OCI-LY7 (cell line): ENCODE measurements around the gene MOK. TPM values are rescaled to one million over a fixed set of nuclear protein-coding genes. Genes with fewer than 3 reads are reported as not detected.

Experiments used
- BruUV-seq: library from RNA; stranded (reverse); fragments of 400-500 nt; replicated peaks from 2 replicates; lab custom pipeline; 2021; lab: Mats Ljungman, UMichigan
- CTCF ChIA-PET: fragments of 300-600 bp; sonication (Branson Sonifier 250); formaldehyde crosslinking; loops from one replicate; lab custom pipeline; 2022; ENCODE audit warnings: antibody characterized with exemption; ENCODE audit not compliant: unreplicated experiment; lab: Charles Lee
- POLR2A ChIA-PET: fragments of 300-600 bp; sonication (Branson Sonifier 250); formaldehyde crosslinking; loops from one replicate; lab custom pipeline; 2022; ENCODE audit warnings: antibody characterized with exemption; lab: Charles Lee
- DNase-seq: peaks from one replicate; pipeline ENCODE4 v3.0.0-alpha.2; 2015; ENCODE audit warnings: low spot score
- H2AFZ ChIP-seq: fragments of 200-600 bp; sonication (generic), shearing (Covaris generic); 2 replicates; pipeline ENCODE4 v1.6.1; 2014; ENCODE audit warnings: mild to moderate bottlenecking, antibody characterized with exemption, low read length, moderate library complexity
- H3K27ac ChIP-seq: fragments of 200-600 bp; sonication (generic); 2 replicates; pipeline ENCODE4 v1.5.1; 2014; ENCODE audit warnings: mixed run types, low read depth, mild to moderate bottlenecking, moderate library complexity, low read length, inconsistent platforms; ENCODE audit not compliant: poor library complexity, severe bottlenecking
- H3K36me3 ChIP-seq: fragments of 200-600 bp; sonication (generic); 2 replicates; pipeline ENCODE4 v1.6.1; 2014; ENCODE audit warnings: mild to moderate bottlenecking, antibody characterized with exemption, low read length, moderate library complexity, mixed read lengths; ENCODE audit not compliant: insufficient read depth
- H3K4me1 ChIP-seq: fragments of 200-600 bp; sonication (generic); 2 replicates; pipeline ENCODE4 v1.5.1; 2014; ENCODE audit warnings: mild to moderate bottlenecking, low read length; ENCODE audit not compliant: insufficient read depth, poor library complexity, severe bottlenecking
- H3K4me2 ChIP-seq: fragments of 200-600 bp; sonication (generic); 2 replicates; pipeline ENCODE4 v1.6.1; 2014; ENCODE audit warnings: mild to moderate bottlenecking, low read length
- H3K4me3 ChIP-seq: fragments of 200-600 bp; sonication (generic); 2 replicates; pipeline ENCODE4 v1.5.1; 2014; ENCODE audit warnings: mild to moderate bottlenecking, low read depth, low read length; ENCODE audit not compliant: poor library complexity, severe bottlenecking
- H3K79me2 ChIP-seq: fragments of 200-600 bp; sonication (generic); 2 replicates; pipeline ENCODE4 v1.6.1; 2016; ENCODE audit warnings: low read depth, mild to moderate bottlenecking, low read length, moderate library complexity, mixed read lengths; ENCODE audit not compliant: insufficient read depth
- H3K9me2 ChIP-seq: fragments of 200-600 bp; sonication (generic); 2 replicates; pipeline ENCODE4 v1.6.1; 2016; ENCODE audit warnings: mild to moderate bottlenecking, low read length, mixed read lengths; ENCODE audit not compliant: insufficient read depth
- H3K9me3 ChIP-seq: fragments of 200-600 bp; sonication (generic); 2 replicates; pipeline ENCODE4 v1.6.1; 2014; ENCODE audit warnings: mild to moderate bottlenecking, mixed run types, low read length, mixed read lengths
- H4K20me1 ChIP-seq: fragments of 200-600 bp; sonication (generic); 2 replicates; pipeline ENCODE4 v1.6.1; 2014; ENCODE audit warnings: mild to moderate bottlenecking, antibody characterized with exemption, low read length, moderate library complexity, mixed read lengths; ENCODE audit not compliant: insufficient read depth
- CTCF ChIP-seq: fragments of 200-600 bp; sonication (generic); conservative IDR thresholded peaks from 2 replicates; pipeline ENCODE4 v1.5.1; 2014; ENCODE audit warnings: mild to moderate bottlenecking, antibody characterized with exemption, low read length, moderate library complexity, mixed read lengths
- EZH2phosphoT487 ChIP-seq: fragments of 200-600 bp; sonication (generic); IDR thresholded peaks from 2 replicates; pipeline ENCODE4 v1.6.1; 2018; ENCODE audit warnings: low read depth, borderline replicate concordance, mild to moderate bottlenecking, mixed run types, antibody characterized with exemption, low read length, moderate library complexity, mixed read lengths
- intact Hi-C: fragments of 100-400 bp; cut with micrococcal nuclease; formaldehyde crosslinking; loops from one replicate; pipeline ENCODE4 v1.10.0; 2022; ENCODE audit not compliant: unreplicated experiment
- total RNA-seq, 2 experiments: library from RNA; depleted of rRNA in 1 of 2; stranded (reverse); fragments of >200 nt in 1 of 2; shearing (Covaris generic) in 1 of 2; gene quantifications; 2 replicates each; pipeline ENCODE4 v1.2.3, GENCODE V29; 2014 to 2022

MOK gene
- total RNA-seq, 2 experiments from 2014 or later = 2.2 to 4.0 TPM

- H3K4me2 ChIP-seq = no peak overlapping the region
- no peaks in the 10 kb centered on the region for H4K20me1 ChIP-seq
- H3K36me3 ChIP-seq = peaks cover 63% of the 10 kb centered on the region
- TF ChIP-seq EZH2phosphoT487 = no peak
- no peak for TF ChIP-seq CTCF
- H3K4me1 ChIP-seq = no peaks in the 10 kb centered on the region
- DNase-seq = no peak
- ChIA-PET POLR2A (interaction anchor here (1.1 kb wide), 1 partner anchor 11 kb away, joined by 6 read pairs; no protein-coding TSS in a partner anchor), CTCF (no interaction called here)
- no peaks in the 10 kb centered on the region for H3K79me2 ChIP-seq
- no peaks in the 10 kb centered on the region for H3K9me2 ChIP-seq
- no peaks in the 10 kb centered on the region for H3K9me3 ChIP-seq
- BruUV-seq = no TSS peak
- no peak overlapping the region for H3K4me3 ChIP-seq
- intact Hi-C loops = no loop called here
- H3K27ac ChIP-seq = no peak overlapping the region
- H2AFZ ChIP-seq = no peak overlapping the region
These were observed 43.4 kb upstream of the MOK start for GRCh38 chr14:102348376-102348775.

GRCh38 chr14:102346645-102347044 lies 41.7 kb upstream of the MOK start:
- peaks cover 70% of the 10 kb centered on the region for H3K36me3 ChIP-seq
- ChIA-PET CTCF (no interaction called here), POLR2A (no interaction called here)
- intact Hi-C loops = no loop called here
- no peak overlapping the region for H3K4me3 ChIP-seq
- H3K4me2 ChIP-seq = no peak overlapping the region
- BruUV-seq = no TSS peak
- H3K79me2 ChIP-seq = no peaks in the 10 kb centered on the region
- no peak for DNase-seq
- no peak overlapping the region for H3K27ac ChIP-seq
- H4K20me1 ChIP-seq = no peaks in the 10 kb centered on the region
- H3K9me3 ChIP-seq = no peaks in the 10 kb centered on the region
- H3K9me2 ChIP-seq = no peaks in the 10 kb centered on the region
- H2AFZ ChIP-seq = no peak overlapping the region
- H3K4me1 ChIP-seq = no peaks in the 10 kb centered on the region
- TF ChIP-seq CTCF (no peak), EZH2phosphoT487 (no peak)

GRCh38 chr14:102345232-102345631 lies 40.3 kb upstream of the MOK start:
- TF ChIP-seq EZH2phosphoT487 = no peak
- TF ChIP-seq CTCF = no peak
- intact Hi-C loops = no loop called here
- Histone ChIP-seq H3K79me2 (no peaks in the 10 kb centered on the region), H3K36me3 (peaks cover 70% of the 10 kb centered on the region), H3K4me1 (no peaks in the 10 kb centered on the region), H3K4me3 (no peak overlapping the region), H2AFZ (no peak overlapping the region), H3K27ac (no peak overlapping the region), H3K4me2 (no peak overlapping the region), H3K9me3 (no peaks in the 10 kb centered on the region), H4K20me1 (no peaks in the 10 kb centered on the region), H3K9me2 (no peaks in the 10 kb centered on the region)
- no peak for DNase-seq
- CTCF ChIA-PET = no interaction called here
- BruUV-seq = no TSS peak
- POLR2A ChIA-PET = no interaction called here
